C1 segment of cervical spinal cord (tissue), 14 donors: ENCODE data around the gene TBC1D22A.
A peak's percentile ranks its signal among the peaks of the same experiment; 100 is the strongest.

ENCODE experiments used
- DNase-seq, 14 donors: peaks; one replicate each; lab custom pipeline; 2025; lab: John Stamatoyannopoulos, UW

TBC1D22A gene

GRCh38 chr22:46953968-46954765 is 191.7 kb downstream of the TBC1D22A start:
- no peak for DNase-seq

GRCh38 chr22:46954781-46955180 is 192.3 kb downstream of the TBC1D22A start:
- DNase-seq = no peak

- no peak for DNase-seq
Measured at GRCh38 chr22:46956498-46957215, 194.2 kb downstream of the TBC1D22A start.

GRCh38 chr22:46957521-46957920 is 195.1 kb downstream of the TBC1D22A start:
- no peak for DNase-seq

- no peak for DNase-seq
Measured at GRCh38 chr22:46958191-46958590, 195.7 kb downstream of the TBC1D22A start.

- peak in 1 of 14 donors; percentile 51 for DNase-seq
Measured at GRCh38 chr22:46958658-46959057, 196.2 kb downstream of the TBC1D22A start.

- DNase-seq = peak in 1 of 14 donors; percentile 81
Measured at GRCh38 chr22:46959369-46959768, 196.9 kb downstream of the TBC1D22A start.

GRCh38 chr22:46961591-46962295 is 199.3 kb downstream of the TBC1D22A start:
- no peak for DNase-seq

- no peak for DNase-seq
Measured at GRCh38 chr22:46962406-46962805, 200.0 kb downstream of the TBC1D22A start.

GRCh38 chr22:46963672-46964545 is 201.5 kb downstream of the TBC1D22A start:
- no peak for DNase-seq

- DNase-seq = no peak
Measured at GRCh38 chr22:46964773-46965550, 202.5 kb downstream of the TBC1D22A start.

- DNase-seq = peak in 3 of 14 donors; percentile 13 to 48 (median 31)
Measured at GRCh38 chr22:46965555-46966494, 203.4 kb downstream of the TBC1D22A start.

- no peak for DNase-seq
Measured at GRCh38 chr22:46966495-46966845, 204.0 kb downstream of the TBC1D22A start.

- DNase-seq = no peak
Measured at GRCh38 chr22:46966846-46967245, 204.4 kb downstream of the TBC1D22A start.

- no peak for DNase-seq
Measured at GRCh38 chr22:46967445-46968358, 205.3 kb downstream of the TBC1D22A start.

GRCh38 chr22:46968359-46968740 is 205.9 kb downstream of the TBC1D22A start:
- no peak for DNase-seq

GRCh38 chr22:46968848-46969247 is 206.4 kb downstream of the TBC1D22A start:
- no peak for DNase-seq

GRCh38 chr22:46969491-46969890 is 207.0 kb downstream of the TBC1D22A start:
- no peak for DNase-seq
